ENCODE results near the gene GYPE.
"Not testable (repeated sequence)": the region's sequence is repeated elsewhere in the genome, so short reads cannot be mapped to it uniquely, and the experiment has no call there.

The GYPE gene

DNA sequence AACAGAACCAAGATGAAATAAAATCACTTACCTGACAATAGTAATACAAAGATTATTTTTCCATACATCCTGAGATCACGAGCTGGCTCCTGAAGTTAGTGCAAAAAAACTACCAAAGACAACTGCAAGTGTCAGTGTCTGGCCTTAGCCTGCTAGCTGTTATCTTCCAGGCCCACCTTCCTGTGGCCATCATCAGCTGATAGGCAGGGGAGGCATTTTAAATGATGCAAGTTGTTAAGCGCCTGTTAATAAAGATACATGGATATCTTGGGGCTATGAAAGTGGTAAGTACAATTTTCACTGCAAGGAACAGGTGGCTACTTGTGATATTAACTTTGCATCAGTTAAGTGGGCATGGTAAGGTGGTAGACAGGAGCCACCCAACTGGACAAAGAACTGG is at the start of gene GYPE:
Gene GYPE, minus strand, starts transcription at position 120 of the 400 bp plus-strand sequence. Its CDS starts 52 bp downstream, at position 68.
- not testable (repeated sequence) for DNase-seq

DNA sequence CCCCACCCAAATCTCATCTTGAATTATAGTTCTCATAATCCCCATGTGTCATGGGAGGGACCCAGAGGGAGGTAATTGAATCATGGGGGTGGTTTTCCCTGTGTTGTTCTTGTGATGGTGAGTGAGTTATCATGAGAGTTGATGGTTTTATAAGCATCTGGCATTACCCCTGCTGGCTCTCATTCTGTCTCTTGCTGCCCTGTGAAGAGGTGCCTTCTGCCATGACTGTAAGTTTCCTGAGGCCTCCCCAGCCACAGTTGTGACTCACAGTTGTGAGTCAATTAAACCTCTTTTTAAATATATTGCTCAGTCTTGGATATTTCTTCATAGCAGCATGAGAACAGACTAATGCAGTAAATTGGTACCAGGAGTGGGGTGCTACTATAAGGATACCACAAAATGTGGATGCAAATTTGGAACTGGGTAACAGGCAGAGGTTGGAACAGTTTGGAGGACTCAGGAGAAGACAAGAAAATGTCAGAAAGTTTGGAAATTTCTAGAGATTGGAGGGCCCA is 46.2 kb upstream of the GYPE start:
- not testable (repeated sequence) for DNase-seq

DNA sequence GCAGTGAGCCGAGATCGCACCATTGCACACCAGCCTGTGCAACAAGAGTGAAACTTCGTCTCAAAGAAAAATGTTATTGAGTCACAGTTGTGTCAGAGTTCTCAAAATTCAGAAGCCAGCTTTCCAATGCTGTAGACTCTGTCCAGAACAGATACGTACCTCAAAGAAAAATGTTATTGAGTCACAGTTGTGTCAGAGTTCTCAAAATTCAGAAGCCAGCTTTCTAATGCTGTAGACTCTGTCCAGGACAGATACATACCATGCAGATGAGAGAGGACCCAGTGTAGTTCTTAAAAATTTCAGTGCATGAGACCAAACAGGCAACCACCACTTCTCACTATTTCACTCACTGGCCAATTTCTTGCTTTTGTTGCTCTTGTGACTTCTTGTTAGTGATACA is 45.6 kb upstream of the GYPE start:
- not testable (repeated sequence) for DNase-seq

DNA sequence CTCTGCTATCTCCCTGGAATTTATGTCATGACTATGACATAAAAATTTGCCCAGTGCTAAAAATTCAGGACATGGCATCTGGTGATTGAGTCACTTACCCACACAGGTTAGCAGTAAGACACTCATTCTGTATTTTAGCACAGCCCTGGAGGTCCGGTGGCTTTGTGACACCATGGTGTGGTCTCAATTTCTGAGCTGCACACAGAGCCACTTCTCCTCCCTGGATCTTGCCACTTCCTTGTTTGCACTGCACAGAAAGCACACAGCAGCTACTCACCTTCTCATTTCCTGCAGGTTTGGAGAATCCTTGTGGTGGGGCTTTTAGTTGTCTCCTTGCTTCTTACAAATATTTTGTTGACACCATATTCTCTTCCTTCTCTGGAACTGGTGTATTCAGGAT is 44.8 kb upstream of the GYPE start:
- not testable (repeated sequence) for DNase-seq

DNA sequence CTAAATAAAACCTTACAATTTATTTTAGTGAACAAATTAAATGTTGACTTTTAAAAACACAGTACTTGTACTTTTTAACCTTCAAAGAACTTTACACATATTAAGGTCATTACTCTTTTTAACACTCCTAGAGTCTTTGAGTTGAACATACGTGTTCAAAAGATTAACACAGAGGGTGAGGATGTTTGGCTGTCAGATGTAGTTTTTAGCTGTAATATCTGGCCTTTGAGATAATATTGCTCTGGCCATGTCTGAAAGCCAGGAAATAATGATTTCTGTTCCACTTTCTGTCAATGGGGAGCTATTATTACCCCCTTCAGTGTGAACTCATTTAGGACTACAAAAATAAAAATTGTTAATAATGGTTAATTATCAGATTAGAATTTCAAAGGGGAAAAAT is 42.1 kb upstream of the GYPE start:
- not testable (repeated sequence) for DNase-seq

DNA sequence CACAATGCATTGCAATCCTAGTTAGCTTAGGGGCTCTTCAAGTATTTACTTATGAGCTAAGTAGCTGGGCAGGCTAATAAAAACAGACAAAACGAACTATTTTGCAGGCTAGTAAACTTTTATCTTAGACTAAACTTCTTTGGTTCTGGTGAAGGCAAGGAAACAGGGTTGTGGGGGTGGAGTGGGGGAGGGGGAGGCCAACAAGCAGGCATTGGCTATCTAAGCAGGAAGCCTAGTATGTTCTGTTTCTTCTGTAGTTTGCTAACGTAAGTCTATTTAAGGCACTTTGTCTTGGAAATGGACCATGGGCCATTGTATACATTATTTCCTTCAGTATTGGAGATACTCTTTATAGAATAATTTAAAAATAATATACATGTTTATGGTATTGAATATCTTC is 35.3 kb upstream of the GYPE start:
- DNase-seq: not testable (repeated sequence)

DNA sequence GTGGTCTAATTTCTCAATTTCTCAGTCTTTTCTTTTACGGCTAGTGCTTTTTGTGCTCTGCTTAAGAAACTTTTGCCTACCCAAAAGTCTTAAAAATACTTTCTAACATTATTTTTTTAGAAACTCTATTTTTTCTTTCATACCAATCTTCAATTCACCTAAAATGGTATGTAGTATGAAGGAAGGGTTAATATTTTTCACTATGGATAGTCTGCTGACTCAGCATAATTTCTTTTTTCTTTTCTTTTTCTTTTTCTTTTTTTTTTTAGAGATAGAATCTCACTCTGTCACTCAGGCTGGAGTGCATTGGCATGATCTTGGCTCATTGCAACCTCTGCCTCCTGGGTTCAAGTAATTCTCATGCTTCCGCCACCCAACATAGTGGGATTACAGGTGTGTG is 34.2 kb upstream of the GYPE start:
- no peak for DNase-seq

DNA sequence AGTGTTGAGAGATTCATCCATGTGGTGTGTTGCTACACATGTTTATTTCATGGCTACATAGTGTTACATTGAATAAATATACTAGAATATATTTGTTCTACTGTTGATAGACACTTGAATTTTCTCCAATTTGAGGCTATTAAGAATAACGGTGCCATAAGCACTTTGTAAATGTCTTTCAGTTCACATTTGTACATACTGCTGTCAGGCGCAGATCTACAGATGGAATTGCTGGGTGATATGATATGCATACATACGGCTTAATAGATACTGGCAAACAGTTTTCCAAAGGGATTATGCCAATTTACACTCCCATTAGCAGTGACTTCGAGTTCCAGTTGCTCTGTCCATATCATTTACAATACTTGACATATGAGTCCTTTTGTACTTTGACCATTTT is 33.5 kb upstream of the GYPE start:
- DNase-seq: not testable (repeated sequence)

DNA sequence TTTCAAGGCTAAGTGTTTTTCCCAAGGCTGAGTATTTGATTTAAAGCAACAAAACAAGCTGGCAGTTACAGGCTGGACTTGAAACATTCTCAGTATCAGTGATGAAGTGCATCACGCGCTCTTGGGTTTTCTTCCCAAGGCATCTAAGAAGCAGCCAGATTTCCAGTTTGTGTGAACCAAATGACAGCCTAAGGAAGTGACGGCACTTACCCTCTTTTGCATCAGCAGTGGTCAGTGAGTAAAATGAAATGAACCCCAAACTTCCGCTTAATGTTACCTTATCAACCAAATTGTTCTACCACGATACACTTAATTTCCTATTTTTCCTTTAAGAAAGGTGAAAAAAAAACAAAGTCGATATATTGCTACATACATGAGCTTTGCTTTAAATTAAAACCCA is 15.8 kb upstream of the GYPE start:
- no peak for DNase-seq

DNA sequence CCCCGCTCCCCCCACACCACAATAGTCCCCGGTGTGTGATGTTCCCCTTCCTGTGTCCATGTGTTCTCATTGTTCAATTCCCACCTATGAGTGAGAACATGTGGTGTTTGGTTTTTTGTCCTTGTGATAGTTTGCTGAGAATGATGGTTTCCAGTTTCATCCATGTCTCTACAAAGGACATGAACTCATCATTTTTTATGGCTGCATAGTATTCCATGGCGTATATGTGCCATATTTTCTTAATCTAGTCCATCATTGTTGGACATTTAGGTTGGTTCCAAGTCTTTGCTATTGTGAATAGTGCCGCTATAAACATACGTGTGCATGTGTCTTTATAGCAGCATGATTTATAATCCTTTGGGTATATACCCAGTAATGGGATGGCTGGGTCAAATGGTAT is 11.1 kb upstream of the GYPE start:
- not testable (repeated sequence) for DNase-seq

DNA sequence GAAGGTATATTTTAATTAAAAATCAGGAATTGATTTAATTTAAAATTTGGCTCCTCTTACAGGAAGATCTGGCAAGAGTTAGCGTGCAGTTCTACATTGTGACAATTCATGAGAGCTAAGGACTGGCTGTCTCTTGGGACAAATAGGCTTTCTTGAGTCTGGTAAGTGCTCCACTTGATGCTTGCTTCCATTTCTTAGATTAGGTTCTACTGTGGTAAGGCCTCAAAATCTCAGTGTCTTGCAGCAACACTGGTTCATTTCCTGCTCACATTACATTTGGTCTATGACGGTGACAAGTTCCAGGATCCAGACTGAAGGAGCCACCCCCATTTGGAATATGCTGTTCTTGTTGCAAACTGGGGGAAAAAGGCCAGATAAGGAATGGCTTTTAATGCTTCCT is 7.1 kb upstream of the GYPE start:
- not testable (repeated sequence) for DNase-seq

DNA sequence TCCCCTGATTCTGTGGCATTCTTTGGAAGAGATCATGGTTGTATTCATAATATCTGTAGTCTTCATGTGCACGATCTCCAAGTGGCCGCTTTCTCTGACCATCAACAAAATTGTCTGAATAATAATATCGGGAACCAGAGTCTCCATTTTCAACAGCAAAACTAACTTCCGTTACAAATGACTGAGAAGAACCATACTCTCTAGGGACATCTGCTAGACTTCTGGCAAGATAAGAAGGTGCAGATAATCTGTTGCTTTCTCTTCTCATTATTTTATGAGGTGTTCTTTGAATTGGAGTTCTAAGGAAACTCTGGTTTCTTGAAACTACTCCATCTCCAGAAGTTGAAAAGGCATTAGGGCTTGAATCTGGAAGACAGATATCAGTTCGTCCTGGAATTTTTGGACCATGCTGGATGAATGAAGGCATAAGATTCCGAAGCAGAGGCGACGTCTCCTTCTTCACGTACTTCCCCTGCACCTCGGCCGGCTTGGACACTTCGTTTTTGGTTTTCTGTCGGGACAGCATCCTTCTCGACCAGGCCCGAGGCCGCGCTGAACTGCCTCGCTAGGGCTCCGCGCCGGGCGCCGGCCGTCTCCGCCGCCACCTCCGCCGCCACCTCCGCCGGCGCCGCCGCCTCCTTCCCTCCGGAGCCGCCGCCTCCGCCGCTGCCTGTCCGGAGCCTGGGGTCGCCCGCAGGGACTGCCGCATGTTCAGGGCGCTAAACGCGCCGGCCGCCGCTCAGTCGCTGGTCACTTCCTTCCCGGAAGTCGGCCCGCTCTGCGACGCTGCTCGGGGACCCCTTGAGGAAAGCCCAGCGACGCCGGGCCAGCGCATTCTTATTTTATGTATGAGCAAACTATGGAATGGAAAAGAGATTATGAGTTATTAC is 6.4 kb upstream of the GYPE start:
- DNase-seq: not testable (repeated sequence)

DNA sequence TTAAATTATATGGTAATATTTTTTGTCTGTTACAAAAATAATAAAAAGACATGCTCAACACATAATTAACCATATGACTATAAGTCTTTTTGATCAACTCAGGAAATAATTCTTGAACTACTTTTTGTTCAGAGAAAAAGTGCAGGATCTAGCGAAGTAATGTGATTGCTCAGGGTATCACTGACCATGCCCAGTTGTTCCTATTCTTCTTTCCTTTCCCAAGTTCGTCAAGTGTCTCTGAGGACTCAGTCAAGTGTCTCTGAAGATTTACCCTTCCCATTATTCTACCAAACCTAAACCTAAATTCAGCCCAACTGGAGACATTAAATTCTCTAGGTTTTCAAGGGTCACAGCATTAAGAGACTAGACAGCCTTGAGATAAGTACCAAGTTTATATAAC is 5.5 kb upstream of the GYPE start:
- DNase-seq: not testable (repeated sequence)

DNA sequence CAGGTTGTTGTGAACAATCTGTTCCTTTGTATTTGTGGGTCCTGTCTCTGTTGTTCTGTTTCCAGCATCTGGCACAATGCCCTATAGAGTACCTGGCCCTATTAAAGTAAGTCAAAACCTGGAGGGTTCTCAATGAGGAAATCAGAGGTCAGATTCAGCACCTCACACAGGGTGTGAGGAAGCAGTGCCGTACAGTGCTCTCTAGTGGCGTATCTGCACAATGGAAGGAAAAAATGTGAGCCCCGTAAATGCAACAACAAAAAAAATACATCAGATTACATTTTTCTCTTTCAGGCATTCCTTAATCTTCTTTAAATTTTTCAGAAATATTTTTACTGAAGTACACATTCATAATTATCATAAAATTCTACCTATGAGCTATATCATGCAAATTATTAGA is 2.5 kb upstream of the GYPE start:
- not testable (repeated sequence) for DNase-seq

DNA sequence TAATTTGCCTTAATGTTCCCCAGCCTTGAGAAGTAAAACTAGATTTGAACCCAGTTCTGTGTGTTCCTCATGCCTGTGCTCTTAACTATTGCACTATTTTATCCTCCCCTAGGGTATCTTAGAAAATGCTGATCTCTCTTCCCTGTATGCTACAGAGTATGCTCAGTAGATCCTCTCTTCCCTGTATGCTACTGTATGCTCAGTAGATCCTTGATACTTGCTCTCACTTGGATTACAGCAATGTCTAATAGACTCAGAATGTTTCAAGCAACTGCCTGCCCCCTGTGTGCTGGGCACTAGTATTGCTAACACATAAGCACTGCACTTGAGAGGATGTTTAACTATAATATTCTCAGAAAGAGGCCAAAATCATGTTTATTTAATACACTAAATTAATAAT is 928 bp downstream of the GYPE start:
- not testable (repeated sequence) for DNase-seq

DNA sequence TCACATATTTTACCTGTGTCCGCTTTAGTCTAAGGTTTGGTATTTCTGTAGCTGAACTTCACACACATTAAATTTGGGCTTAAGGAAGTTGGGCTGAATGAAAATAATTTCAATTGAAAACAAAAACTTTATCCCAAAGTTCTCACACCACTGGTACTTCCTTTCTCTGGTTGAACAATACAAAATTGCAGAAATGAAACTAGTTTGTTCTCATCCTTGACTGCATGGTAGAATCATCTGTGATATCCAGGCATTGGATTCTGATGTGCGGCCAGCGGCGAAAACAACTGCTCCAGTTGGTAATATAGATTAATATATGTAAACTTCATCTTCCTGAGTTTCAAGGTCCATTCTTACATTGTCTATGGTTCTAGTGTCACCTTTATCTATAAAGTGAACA is 15.0 kb downstream of the GYPE start:
- DNase-seq: not testable (repeated sequence)

DNA sequence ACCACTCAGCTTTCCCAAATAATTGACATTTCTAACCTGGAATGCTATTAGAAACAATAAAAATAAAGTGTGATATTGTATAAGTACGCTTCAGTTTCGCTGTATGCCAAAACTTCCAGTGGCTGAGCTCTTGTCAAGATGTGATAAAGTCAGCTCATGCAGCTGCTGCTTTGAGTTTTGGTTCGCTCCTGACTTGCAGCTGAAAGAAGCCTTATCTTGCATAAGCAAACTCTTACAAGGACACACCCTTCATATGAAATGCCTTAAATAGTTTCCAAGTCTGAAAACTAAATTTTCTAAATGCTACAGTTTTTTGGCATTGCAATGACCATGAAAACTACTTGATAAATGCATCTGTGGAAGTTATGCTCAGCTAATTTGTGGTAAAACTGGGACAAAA is 17.2 kb downstream of the GYPE start:
- DNase-seq: not testable (repeated sequence)

DNA sequence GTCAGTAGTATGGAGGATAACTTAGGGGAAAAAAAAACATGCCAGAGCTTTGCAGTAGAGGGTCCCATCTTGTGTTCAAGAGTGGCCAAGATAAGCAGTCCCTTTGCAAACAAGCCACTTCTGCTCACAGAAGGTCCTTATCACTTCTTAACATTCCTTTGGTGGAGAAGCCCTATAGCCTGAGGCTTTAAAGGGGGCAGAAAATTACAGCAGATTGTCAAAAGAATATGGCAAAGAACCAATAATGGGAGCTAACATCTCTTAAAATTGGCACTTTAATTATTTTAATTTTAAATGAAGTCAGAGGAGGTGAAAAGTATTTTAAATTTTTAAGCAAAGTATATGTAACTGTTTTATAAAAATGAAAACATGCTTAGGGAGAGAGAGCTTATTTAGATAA is 20.4 kb downstream of the GYPE start:
- not testable (repeated sequence) for DNase-seq

DNA sequence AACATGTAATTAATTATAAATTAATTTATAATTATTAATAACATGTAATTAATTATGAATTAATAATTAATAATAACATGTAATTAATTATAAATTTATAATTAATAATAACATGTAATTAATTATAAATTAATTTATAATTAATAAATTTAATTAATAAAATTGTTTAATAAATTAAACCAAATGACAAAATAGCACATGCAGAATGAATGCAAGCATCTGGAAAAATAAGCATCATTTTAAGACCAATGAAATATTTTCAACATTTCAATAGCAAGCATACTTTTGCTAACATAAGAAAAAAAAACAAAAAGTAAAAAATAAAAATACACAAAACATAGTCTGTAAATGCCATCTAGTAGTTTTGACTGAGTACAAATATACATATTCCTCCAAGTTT is 21.8 kb downstream of the GYPE start:
- no peak for DNase-seq

DNA sequence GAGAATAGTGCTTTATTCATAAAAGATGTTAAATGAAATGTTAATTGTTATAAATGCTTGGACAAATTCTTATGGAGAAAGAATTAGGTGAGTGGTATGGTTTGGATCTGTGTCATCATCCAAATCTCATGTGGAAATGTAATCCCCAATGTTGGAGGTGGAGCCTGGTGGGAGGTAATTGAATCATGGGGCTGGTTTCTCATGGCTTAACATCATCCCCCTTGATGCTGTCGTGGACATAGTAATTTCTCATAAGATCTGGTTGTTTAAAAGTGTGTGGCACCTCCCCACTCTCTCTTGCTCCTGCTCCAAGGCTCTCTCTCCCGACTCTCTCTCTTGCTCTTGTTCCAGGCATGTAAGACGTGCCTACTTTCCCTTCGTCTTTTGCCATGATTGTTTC is 22.5 kb downstream of the GYPE start:
- no peak for DNase-seq

DNA sequence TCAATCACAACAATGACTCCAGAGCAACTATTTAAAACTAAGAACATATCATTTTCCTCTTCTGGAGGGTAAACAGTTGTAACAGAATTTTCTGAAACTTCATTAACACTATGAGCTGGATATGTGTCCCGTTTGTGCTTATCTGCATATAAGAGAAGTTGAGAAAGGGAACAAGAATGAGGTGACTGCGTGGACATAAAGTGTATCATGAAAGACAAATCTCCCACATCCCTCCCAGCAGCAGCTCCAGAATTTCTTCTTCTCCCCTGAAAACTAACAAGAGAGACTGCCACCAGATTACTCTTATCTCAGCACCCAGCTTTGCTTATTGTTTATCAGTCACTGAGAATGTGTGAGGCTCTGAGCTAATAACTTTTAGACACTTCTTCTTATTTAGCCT is 25.8 kb downstream of the GYPE start:
- not testable (repeated sequence) for DNase-seq

DNA sequence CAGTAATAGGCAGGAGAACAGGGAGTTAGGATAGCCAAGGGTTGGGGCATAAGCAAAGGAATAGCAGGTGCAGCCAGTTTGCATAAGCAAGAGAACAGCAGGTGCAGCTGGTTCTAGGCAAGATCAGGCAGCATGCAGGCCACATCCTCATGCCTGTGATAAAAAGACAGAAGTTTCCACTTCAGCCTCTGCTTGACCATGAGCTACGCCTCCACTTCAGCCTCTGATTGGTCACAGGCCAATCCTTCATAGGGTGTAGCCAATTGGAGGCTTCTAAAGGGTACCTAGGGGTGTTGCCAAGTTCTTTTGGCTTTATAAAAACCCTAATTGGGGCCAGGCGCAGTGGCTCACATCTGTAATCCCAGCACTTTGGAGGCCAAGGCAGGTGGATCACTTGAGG is 30.0 kb downstream of the GYPE start:
- DNase-seq: not testable (repeated sequence)

DNA sequence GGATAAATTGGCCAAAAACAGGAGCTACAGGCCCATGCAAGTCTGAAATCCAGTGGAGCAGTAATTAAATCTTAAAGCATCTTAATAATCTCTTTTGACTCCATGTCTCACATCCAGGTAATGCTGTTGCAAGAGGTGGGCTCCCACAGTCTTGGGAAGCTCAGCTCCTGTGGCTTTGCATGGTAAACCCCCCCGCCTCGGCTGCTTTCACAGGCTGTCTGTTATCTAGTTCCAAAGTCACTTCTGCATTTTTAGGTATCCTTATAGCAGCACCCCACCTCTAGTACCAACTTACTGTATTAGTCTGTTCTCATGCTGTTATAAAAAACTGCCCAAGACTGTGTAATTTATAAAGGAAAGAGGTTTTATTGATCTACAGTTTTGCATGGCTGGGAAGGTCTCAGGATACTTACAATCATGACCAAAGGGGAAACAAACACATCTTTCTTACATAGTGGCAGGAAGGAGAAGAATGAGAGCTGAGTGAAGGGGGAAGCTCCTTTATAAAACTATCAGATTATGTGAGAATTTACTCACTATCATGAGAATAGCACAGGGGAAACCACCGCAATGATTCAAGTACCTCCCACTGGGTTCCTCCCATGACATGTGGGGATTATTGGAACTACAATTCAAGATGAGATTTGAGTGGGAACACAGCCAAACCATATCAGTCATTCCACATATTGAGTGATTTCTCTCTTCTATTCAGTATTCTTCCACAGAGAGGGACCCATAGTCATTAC is 34.7 kb downstream of the GYPE start:
- not testable (repeated sequence) for DNase-seq

DNA sequence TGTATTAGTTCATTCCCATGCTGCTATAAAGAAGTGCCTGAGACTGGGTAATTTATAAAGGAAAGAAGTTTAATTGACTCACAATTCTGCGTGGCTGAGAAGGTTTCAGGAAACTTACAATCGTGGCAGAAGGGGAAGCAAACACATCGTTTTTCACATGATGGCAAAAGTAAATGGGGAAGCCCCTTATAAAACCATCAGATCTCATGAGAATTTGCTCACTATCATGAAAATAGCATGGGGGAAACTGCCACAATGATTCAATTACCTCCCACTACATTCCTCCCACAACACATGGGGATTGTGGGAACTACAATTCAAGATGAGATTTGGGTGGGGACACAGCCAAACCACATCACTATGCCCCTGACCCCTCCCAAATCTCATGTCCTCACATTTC is 35.4 kb downstream of the GYPE start:
- DNase-seq: not testable (repeated sequence)

Data from NCI-H187 (cell line).